Tibial artery (tissue), 4 donors: Measurements from ENCODE around the gene SLC25A21.

ENCODE experiments used
- DNase-seq, 2 donors: peaks; one replicate each; pipeline ENCODE4 v3.0.0-alpha.2; 2019
- H3K27ac ChIP-seq, 2 donors: fragments of 200-600 bp; sonication (generic) in 1 of 2; 1 replicate in 1 of 2; 2 replicates in 1 of 2; pipeline ENCODE4 v1.5.1; 2018 to 2019; ENCODE audit warnings: mild to moderate bottlenecking in 1 of 2
- H3K27me3 ChIP-seq, 2 donors: fragments of 200-600 bp; sonication (generic) in 1 of 2; one replicate each; pipeline versions ENCODE4 v1.5.1 to v1.6.0; 2016 to 2019
- H3K36me3 ChIP-seq, 3 donors: fragments of 200-600 bp; sonication (generic) in 2 of 3; one replicate each; pipeline ENCODE4 v1.5.1; 2016 to 2019; ENCODE audit warnings: mild to moderate bottlenecking in 2 of 3
- H3K4me1 ChIP-seq, 4 donors: fragments of 200-600 bp; sonication (generic) in 2 of 4; 1 replicate in 3 of 4; 2 replicates in 1 of 4; pipeline ENCODE4 v1.5.1; 2016 to 2019
- H3K4me3 ChIP-seq, 2 donors: fragments of 200-600 bp; sonication (generic) in 1 of 2; 1 replicate in 1 of 2; 2 replicates in 1 of 2; pipeline ENCODE4 v1.5.1; 2018 to 2019; ENCODE audit warnings: mild to moderate bottlenecking in 2 of 2
- H3K9me3 ChIP-seq, 3 donors: fragments of 200-600 bp; sonication (generic) in 1 of 3; one replicate each; pipeline ENCODE4 v1.5.1; 2016 to 2019
- intact Hi-C: fragments of 100-400 bp; cut with DNase I; formaldehyde crosslinking; loops from one replicate; pipeline ENCODE4 v1.15.0; 2023; ENCODE audit warnings: low total_unique reads
- TF ChIP-seq, protein P1 (sequence below), 2 experiments: fragments of 200-600 bp in 1 of 2; fragments of 450-650 bp in 1 of 2; IDR thresholded peaks; one replicate each; pipeline ENCODE4 v1.5.1; 2017 to 2019; ENCODE audit warnings: antibody characterized with exemption in 2 of 2, mild to moderate bottlenecking in 1 of 2, moderate library complexity in 1 of 2

Gene SLC25A21

GRCh38 chr14:36773558-36773957 is 398.8 kb downstream of the SLC25A21 start:
- Histone ChIP-seq H3K9me3 (no peaks in the 10 kb centered on the region), H3K4me3 (no peak overlapping the region), H3K27ac (no peak overlapping the region), H3K36me3 (no peaks in the 10 kb centered on the region), H3K27me3 (no peaks in the 10 kb centered on the region), H3K4me1 (no peaks in the 10 kb centered on the region)
- no peak for DNase-seq
- intact Hi-C loops, result no loop called here
- TF ChIP-seq, protein P1, sequence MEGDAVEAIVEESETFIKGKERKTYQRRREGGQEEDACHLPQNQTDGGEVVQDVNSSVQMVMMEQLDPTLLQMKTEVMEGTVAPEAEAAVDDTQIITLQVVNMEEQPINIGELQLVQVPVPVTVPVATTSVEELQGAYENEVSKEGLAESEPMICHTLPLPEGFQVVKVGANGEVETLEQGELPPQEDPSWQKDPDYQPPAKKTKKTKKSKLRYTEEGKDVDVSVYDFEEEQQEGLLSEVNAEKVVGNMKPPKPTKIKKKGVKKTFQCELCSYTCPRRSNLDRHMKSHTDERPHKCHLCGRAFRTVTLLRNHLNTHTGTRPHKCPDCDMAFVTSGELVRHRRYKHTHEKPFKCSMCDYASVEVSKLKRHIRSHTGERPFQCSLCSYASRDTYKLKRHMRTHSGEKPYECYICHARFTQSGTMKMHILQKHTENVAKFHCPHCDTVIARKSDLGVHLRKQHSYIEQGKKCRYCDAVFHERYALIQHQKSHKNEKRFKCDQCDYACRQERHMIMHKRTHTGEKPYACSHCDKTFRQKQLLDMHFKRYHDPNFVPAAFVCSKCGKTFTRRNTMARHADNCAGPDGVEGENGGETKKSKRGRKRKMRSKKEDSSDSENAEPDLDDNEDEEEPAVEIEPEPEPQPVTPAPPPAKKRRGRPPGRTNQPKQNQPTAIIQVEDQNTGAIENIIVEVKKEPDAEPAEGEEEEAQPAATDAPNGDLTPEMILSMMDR (IDR thresholded peaks at IDR 0.05), result no peak

DNA sequence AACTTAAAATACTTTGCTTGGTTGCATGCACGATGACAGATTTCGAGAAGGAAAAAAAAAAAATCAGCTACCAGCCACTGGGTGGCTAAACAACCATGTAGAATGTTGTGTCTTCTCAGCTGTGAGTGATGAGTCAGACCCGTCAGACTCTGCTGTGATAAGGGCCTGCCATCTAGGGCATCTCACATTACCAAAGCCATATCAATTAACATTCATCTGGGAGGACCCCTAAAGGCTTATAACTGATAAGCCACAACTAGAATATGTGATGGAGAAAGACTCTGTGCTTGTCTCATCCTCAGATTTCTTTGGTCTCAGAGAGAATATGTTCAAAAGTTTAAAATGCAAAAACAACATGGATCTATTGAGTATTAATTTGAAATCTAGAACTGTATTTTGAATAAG is 399.3 kb downstream of the SLC25A21 start:
- Histone ChIP-seq H3K4me1 (no peaks in the 10 kb centered on the region), H3K9me3 (no peaks in the 10 kb centered on the region), H3K36me3 (no peaks in the 10 kb centered on the region), H3K27ac (no peak overlapping the region), H3K4me3 (no peak overlapping the region), H3K27me3 (no peaks in the 10 kb centered on the region)
- DNase-seq, result no peak
- TF ChIP-seq, protein P1 (IDR thresholded peaks at IDR 0.05), result no peak
- intact Hi-C loops, result no loop called here

GRCh38 chr14:36771028-36771640 is 401.3 kb downstream of the SLC25A21 start:
- DNase-seq, result no peak

GRCh38 chr14:36768638-36769337 is 403.6 kb downstream of the SLC25A21 start:
- no peak overlapping the region for H3K4me3 ChIP-seq

More at GRCh38 chr14:36771028-36771640, 401.3 kb downstream of the SLC25A21 start:
- intact Hi-C loops, result no loop called here
- no peaks in the 10 kb centered on the region for H3K27me3 ChIP-seq
- no peak overlapping the region for H3K27ac ChIP-seq
- H3K4me3 ChIP-seq, result no peak overlapping the region
- H3K36me3 ChIP-seq, result no peaks in the 10 kb centered on the region
- TF ChIP-seq, protein P1 (IDR thresholded peaks at IDR 0.05), result no peak
- no peaks in the 10 kb centered on the region for H3K9me3 ChIP-seq
- no peaks in the 10 kb centered on the region for H3K4me1 ChIP-seq

GRCh38 chr14:36767603-36768281 is 404.7 kb downstream of the SLC25A21 start:
- intact Hi-C loops, result no loop called here

More at GRCh38 chr14:36768638-36769337, 403.6 kb downstream of the SLC25A21 start:
- DNase-seq, result no peak
- intact Hi-C loops, result no loop called here
- TF ChIP-seq, protein P1 (IDR thresholded peaks at IDR 0.05), result no peak
- Histone ChIP-seq H3K9me3 (no peaks in the 10 kb centered on the region), H3K27ac (no peak overlapping the region), H3K4me1 (no peaks in the 10 kb centered on the region), H3K27me3 (no peaks in the 10 kb centered on the region), H3K36me3 (no peaks in the 10 kb centered on the region)

More at GRCh38 chr14:36767603-36768281, 404.7 kb downstream of the SLC25A21 start:
- Histone ChIP-seq H3K27me3 (no peaks in the 10 kb centered on the region), H3K4me3 (no peak overlapping the region), H3K36me3 (no peaks in the 10 kb centered on the region), H3K27ac (no peak overlapping the region), H3K9me3 (no peaks in the 10 kb centered on the region), H3K4me1 (no peaks in the 10 kb centered on the region)
- DNase-seq, result no peak
- TF ChIP-seq, protein P1 (IDR thresholded peaks at IDR 0.05), result no peak
